DND-41 (cell line): ENCODE data around the gene TRIP4.

Experiments
- EZH2 ChIP-seq: IDR thresholded peaks from 3 replicates; pipeline ENCODE4 v1.6.1; 2012; ENCODE audit warnings: borderline replicate concordance, low read depth, mild to moderate bottlenecking, moderate library complexity, low read length, inconsistent platforms; ENCODE audit not compliant: severe bottlenecking
- TF ChIP-seq, protein P1 (sequence below): IDR thresholded peaks from 2 replicates; pipeline ENCODE4 v1.5.1; 2012; ENCODE audit warnings: borderline replicate concordance, low read length, moderate library complexity, mild to moderate bottlenecking; ENCODE audit not compliant: poor library complexity, severe bottlenecking; ENCODE audit errors: extremely low read depth

DNA sequence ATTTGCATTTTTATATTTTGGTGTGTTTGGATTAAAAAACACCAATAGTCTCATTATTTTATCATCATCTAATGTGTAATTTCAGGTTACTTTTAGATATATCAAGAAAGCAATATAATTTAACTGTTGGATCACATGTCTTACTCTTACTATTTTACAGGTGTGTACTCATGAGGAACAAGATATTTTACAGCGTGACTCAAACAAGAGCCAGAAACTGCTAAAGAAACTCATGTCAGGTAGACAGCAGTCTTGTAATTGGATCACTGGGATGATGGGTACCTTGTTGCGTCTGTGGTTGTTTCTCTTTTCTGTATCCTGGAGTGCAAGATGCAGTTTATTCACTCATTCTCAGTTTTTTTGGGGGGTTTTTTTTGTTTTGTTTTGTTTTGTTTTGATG lies 12.9 kb downstream of the TRIP4 start:
- TF ChIP-seq, protein P1, sequence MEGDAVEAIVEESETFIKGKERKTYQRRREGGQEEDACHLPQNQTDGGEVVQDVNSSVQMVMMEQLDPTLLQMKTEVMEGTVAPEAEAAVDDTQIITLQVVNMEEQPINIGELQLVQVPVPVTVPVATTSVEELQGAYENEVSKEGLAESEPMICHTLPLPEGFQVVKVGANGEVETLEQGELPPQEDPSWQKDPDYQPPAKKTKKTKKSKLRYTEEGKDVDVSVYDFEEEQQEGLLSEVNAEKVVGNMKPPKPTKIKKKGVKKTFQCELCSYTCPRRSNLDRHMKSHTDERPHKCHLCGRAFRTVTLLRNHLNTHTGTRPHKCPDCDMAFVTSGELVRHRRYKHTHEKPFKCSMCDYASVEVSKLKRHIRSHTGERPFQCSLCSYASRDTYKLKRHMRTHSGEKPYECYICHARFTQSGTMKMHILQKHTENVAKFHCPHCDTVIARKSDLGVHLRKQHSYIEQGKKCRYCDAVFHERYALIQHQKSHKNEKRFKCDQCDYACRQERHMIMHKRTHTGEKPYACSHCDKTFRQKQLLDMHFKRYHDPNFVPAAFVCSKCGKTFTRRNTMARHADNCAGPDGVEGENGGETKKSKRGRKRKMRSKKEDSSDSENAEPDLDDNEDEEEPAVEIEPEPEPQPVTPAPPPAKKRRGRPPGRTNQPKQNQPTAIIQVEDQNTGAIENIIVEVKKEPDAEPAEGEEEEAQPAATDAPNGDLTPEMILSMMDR = no peak
- no peak for TF ChIP-seq EZH2
